Stomach smooth muscle (tissue), 2 donors: ENCODE data around the gene SIRT6.
"Not testable (repeated sequence)": the region's sequence is repeated elsewhere in the genome, so short reads cannot be mapped to it uniquely, and the experiment has no call there.

Experiments
- H3K27ac ChIP-seq: one replicate; pipeline ENCODE4 v1.7.0; 2013; ENCODE audit warnings: mild to moderate bottlenecking, low read length, inconsistent platforms
- H3K27me3 ChIP-seq, 2 donors: one replicate each; pipeline ENCODE4 v1.7.0; 2013; ENCODE audit warnings: low read length in 2 of 2; ENCODE audit not compliant: insufficient read depth in 2 of 2, control insufficient read depth in 1 of 2
- H3K36me3 ChIP-seq, 2 donors: one replicate each; pipeline ENCODE4 v1.7.0; 2013; ENCODE audit warnings: low read length in 2 of 2; ENCODE audit not compliant: control insufficient read depth in 2 of 2, insufficient read depth in 2 of 2
- H3K4me1 ChIP-seq: one replicate; pipeline ENCODE4 v1.7.0; 2013; ENCODE audit warnings: low read length; ENCODE audit not compliant: control insufficient read depth, insufficient read depth
- H3K4me3 ChIP-seq, 2 donors: one replicate each; pipeline ENCODE4 v1.7.0; 2013; ENCODE audit warnings: low read length in 2 of 2
- H3K9ac ChIP-seq, 2 donors: one replicate each; pipeline ENCODE4 v1.7.0; 2013; ENCODE audit warnings: low read length in 2 of 2, mild to moderate bottlenecking in 1 of 2
- H3K9me3 ChIP-seq, 2 donors: one replicate each; pipeline ENCODE4 v1.7.0; 2013; ENCODE audit warnings: low read length in 2 of 2; ENCODE audit not compliant: control insufficient read depth in 2 of 2
- donor health status: healthy.
- donor health status: Pancreatic carcinoma.

Gene SIRT6

DNA sequence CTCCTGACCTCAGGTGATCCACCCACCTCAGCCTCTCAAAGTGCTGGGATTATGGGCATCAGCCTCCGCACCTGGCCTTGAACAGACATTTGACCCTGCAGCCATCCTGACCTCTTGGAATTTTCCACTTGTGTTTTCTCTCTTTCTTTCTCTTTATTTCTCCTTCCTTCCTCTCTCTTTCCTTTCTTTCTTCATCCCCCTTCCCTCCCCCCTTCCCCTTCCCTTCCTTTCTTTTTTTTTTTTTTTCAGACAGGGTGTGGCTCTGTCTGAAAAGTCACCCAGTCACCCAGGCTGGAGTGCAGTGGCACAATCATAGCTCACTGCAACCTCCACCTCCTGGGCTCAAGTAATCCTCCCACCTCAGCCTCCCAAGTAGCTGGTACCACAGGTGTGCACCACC, 36.2 kb upstream of the SIRT6 start:
- H3K27ac ChIP-seq, H3K36me3 ChIP-seq: not testable (repeated sequence)

DNA sequence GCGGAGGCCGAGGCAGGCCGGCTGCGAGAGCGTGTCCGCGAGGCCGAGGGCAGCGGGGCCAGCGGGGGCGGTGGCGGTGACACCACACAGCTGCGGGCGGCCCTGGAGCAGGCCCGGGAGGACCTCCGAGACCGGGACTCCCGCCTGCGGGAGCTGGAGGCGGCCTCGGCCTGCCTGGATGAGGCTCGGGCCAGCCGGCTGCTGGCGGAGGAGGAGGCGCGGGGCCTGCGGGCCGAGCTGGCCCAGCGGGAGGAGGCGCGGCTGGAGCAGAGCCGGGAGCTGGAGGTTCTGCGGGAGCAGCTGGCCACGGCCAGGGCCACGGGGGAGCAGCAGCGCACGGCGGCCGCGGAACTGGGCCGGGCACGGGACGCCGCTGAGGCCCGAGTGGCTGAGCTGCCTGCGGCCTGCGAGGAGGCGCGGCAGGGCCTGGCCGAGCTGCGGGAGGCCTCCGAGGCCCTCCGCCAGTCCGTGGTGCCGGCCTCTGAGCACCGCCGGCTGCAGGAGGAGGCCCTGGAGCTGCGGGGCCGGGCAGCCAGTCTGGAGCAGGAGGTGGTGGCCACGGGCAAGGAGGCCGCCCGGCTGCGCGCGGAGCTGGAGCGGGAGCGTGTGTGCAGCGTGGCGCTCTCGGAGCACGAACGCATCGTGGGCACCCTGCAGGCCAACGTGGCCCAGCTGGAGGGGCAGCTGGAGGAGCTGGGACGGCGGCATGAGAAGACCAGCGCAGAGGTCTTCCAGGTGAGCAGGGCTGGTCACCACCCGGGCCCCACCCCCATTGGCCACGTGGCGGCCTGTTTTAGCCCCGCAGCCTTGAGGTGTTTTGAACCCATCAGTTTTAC, 35.3 kb upstream of the SIRT6 start:
- no peak overlapping the region for H3K9ac ChIP-seq
- no peak overlapping the region for H3K27ac ChIP-seq
- H3K9me3 ChIP-seq, result no peaks in the 10 kb centered on the region
- no peaks in the 10 kb centered on the region for H3K36me3 ChIP-seq
- H3K4me3 ChIP-seq, result no peak overlapping the region
- peaks cover 0 to 2% of the 10 kb centered on the region in 2 donors for H3K27me3 ChIP-seq
- H3K4me1 ChIP-seq, result no peaks in the 10 kb centered on the region

More for the DNA sequence above, 36.2 kb upstream of the SIRT6 start:
- not testable (repeated sequence) for H3K4me3 ChIP-seq, H3K9ac ChIP-seq, H3K9me3 ChIP-seq, H3K27me3 ChIP-seq, H3K4me1 ChIP-seq

DNA sequence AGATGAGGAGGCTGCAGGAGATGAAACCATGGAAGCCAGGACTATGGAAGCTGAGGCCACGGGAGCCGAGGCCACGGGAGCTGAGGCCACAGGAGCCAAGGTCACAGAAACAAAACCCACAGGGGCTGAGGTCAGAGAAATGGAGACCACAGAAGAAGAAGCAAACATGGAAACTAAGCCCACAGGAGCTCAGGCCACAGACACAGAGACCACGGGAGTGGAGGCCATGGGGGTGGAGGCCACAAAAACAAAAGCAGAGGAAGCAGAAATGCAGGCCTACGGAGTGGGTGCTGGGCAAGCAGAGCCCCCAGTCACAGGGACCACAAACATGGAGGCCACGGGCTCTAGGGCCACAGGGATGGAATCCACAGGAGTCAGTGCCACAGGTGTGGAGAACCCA, 34.5 kb upstream of the SIRT6 start:
- H3K27ac ChIP-seq, result no peak overlapping the region
- H3K4me3 ChIP-seq, result no peak overlapping the region
- H3K27me3 ChIP-seq, result peaks cover 0 to 2% of the 10 kb centered on the region in 2 donors
- H3K9ac ChIP-seq, result no peak overlapping the region
- H3K36me3 ChIP-seq, result no peaks in the 10 kb centered on the region
- no peaks in the 10 kb centered on the region for H3K9me3 ChIP-seq
- no peaks in the 10 kb centered on the region for H3K4me1 ChIP-seq

DNA sequence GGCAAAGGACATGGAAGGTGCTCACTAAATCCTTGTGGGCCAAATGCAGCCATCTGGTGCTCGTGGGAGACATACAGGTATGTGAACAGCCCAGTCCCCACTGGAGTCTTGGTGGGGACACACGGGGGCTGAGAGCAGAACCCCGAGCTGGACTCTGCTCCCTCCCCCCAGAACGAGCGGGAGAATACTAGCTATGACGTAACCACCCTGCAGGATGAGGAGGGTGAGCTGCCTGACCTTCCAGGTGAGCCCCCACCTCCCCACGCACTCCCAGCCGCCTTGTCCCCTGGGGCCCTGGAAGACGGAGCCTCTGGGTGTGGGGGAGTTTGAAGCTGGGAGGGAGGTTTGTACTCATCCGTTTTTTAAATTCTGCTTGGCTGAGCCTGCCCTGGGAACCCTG, 33.4 kb upstream of the SIRT6 start:
- Histone ChIP-seq H3K9me3 (no peaks in the 10 kb centered on the region), H3K9ac (no peak overlapping the region), H3K27ac (no peak overlapping the region), H3K4me3 (no peak overlapping the region), H3K36me3 (no peaks in the 10 kb centered on the region), H3K27me3 (peaks cover 0 to 2% of the 10 kb centered on the region in 2 donors), H3K4me1 (no peaks in the 10 kb centered on the region)

DNA sequence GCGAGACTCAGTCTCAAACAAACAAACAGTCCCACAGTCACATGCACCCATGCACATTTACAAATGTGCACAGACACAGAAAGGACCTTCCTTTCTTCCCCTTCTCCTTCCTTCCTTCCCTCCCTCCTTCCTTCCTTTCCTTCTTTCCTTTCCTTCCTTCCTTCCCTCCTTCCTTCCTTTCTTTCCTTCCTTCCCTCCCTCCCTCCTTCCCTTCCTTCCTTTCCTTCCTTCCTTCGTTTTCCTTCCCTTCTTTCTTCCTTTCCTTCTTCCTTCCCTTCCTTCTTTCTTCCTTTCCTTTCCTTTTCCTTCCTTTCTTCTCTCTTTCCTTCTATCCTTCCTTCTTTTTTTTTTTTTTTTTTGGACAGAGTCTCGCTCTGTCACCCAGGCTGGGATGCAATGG, 30.8 kb upstream of the SIRT6 start:
- H3K9me3 ChIP-seq, result no peaks in the 10 kb centered on the region
- no peak overlapping the region for H3K9ac ChIP-seq
- no peaks in the 10 kb centered on the region for H3K36me3 ChIP-seq
- H3K4me1 ChIP-seq, result no peaks in the 10 kb centered on the region
- H3K27ac ChIP-seq, result no peak overlapping the region
- peaks cover 0 to 3% of the 10 kb centered on the region in 2 donors for H3K27me3 ChIP-seq
- no peak overlapping the region for H3K4me3 ChIP-seq

DNA sequence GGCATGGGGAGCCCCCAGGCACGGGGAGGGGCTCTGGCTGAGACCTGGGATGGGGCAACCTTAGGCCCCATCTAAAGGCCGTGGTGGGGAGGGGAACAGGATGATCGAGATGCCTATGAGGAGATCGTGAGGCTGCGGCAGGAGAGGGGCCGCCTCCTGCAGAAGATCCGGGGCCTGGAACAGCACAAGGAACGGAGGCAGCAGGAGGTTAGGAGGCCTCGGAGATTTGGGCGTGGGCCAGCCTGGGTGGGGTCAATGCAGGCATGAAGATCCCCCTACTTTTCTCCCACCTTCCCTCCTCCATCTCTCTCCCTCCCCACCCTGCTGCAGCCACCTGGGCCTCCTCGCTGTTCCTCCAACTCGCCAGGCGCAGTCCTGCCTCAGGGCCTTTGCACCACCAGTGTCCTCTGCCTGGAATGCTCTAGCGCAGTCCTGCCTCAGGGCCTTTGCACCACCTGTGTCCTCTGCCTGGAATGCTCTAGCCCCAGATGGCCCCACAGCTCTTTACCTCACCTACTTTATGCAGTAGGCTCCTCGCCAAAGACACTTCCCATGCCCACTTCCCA, 27.9 kb upstream of the SIRT6 start:
- Histone ChIP-seq H3K27me3 (peaks cover 0 to 11% of the 10 kb centered on the region in 2 donors), H3K36me3 (no peaks in the 10 kb centered on the region), H3K4me1 (no peaks in the 10 kb centered on the region), H3K9ac (no peak overlapping the region), H3K9me3 (no peaks in the 10 kb centered on the region), H3K27ac (no peak overlapping the region), H3K4me3 (no peak overlapping the region)

DNA sequence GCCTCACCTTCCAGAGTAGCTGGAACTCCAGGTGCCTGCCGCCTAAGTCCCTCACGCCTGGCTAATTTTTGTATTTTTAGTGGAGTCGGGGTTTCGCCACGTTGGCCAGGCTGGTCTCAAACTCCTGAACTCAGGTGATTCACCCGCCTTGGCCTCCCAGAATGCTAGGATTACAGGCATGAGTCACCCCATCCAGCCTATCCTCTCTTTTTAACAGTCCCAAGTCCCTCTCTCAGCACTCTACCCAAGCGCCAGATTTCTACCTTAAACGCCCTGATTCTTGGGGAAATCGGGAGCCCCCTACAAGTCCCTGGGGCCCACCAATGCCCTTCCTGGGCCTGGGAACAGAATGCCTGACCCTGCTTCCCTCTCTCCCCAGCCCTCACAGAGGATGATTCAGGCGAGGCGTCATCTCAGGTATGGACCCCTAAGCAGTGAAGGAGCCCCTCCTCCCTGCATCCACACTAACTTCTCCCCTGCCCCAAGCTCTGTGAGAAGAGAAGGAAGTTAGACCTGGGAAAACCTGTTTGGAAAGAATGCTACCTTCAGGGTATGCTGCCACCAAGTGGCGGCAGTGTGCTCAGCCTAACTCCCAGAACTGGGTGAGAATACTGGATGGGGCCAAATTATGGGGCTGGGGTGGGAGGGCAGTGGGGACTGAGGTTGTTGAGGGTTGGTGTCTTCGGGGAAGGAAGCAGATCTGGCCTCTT, 26.2 kb upstream of the SIRT6 start:
- Histone ChIP-seq H3K4me3 (no peak overlapping the region), H3K27me3 (peaks cover 0 to 11% of the 10 kb centered on the region in 2 donors), H3K4me1 (peaks cover 3% of the 10 kb centered on the region), H3K36me3 (no peaks in the 10 kb centered on the region), H3K9me3 (no peaks in the 10 kb centered on the region), H3K9ac (no peak overlapping the region), H3K27ac (no peak overlapping the region)

DNA sequence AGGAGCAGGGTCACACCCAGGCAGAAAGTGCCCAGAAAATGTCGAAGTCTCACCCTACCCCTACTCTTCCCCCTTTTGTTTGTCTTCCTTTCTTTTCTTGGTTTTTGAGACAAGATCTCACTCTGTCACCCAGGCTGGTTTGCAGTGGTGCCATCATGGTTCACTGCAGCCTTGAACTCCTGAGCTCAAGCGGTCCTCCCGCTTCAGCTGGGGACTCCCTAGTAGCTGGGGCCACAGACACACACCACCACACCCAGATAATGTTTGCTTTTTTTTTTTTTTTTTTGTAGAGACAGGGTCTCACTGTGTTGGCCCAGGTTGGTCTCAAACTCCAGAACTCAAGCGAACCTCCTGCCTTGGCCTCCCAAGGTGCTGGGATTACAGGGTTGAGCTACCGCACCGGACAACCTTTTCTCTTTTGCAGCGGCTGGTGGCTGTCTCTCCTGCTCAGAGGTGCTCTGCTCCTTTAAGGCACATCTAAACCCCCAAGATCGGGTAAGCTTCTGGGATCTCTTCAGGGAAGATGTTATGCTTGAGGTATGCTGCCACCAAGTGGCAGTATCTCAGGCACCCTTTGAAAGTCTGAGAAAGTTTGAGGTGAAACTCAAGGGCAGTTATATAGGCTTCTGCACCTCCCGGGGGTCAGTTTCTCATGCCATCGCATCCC, 24.6 kb upstream of the SIRT6 start:
- Histone ChIP-seq H3K27me3 (peaks cover 0 to 11% of the 10 kb centered on the region in 2 donors), H3K4me3 (no peak overlapping the region), H3K36me3 (no peaks in the 10 kb centered on the region), H3K4me1 (peaks cover 3% of the 10 kb centered on the region), H3K9me3 (no peaks in the 10 kb centered on the region), H3K9ac (no peak overlapping the region), H3K27ac (no peak overlapping the region)

DNA sequence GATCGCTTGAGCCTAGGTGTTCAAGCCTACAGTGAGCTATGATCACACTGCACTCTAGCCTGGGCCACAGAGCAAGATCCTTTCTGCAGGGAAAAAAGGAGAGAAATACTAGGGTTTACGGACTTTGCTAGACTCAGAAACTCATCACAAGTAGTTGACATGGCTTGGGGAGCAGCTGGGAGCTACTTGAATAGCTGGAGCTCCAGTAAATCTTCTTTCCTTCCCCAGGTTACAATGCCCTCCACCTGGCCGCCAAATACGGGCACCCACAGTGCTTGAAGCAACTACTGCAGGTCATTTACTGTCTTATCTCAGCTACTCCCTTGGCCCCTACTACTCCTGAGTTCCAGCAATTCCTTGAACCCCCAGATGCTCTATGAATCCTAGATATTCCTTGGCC, 19.4 kb upstream of the SIRT6 start:
- no peak overlapping the region for H3K9ac ChIP-seq
- no peaks in the 10 kb centered on the region for H3K36me3 ChIP-seq
- no peak overlapping the region for H3K27ac ChIP-seq
- H3K4me1 ChIP-seq, result peaks cover 3% of the 10 kb centered on the region
- no peaks in the 10 kb centered on the region for H3K9me3 ChIP-seq
- H3K4me3 ChIP-seq, result no peak overlapping the region
- peaks cover 16 to 19% of the 10 kb centered on the region in 2 donors for H3K27me3 ChIP-seq

DNA sequence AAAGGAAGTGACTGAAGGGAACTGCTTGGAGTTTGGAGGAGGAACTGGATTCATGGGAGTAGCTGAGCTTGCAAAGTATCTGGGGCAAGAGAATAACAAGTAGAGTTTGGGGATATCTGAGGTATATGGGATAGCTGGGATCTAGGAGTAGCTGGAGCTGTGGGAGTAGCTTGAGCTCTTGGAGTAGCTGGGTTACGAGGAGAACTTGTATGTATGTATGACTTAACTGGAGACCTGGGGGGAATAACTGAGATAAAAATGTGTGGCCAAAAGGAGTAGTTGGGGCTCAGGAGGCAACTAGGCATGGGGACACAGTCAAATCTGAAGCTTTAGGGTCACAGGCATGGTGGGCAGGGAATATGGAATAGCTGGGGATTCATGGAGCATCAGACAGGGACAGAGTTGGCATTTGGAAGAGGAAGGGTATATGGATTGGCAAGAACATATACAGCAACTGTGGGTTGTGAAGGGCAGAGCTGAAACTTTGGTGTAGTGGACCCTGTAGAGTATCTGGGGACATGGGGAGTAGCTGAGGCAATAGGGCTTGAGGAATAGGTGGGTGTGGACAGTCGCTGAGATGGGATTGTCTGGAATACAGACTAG, 18.7 kb upstream of the SIRT6 start:
- no peaks in the 10 kb centered on the region for H3K9me3 ChIP-seq
- H3K9ac ChIP-seq, result no peak overlapping the region
- H3K27me3 ChIP-seq, result peaks cover 23 to 25% of the 10 kb centered on the region in 2 donors
- peaks cover 3% of the 10 kb centered on the region for H3K4me1 ChIP-seq
- H3K27ac ChIP-seq, result no peak overlapping the region
- H3K36me3 ChIP-seq, result no peaks in the 10 kb centered on the region
- H3K4me3 ChIP-seq, result no peak overlapping the region
